SK-N-SH (cell line): ENCODE data around the gene SLC25A48. TPM values are rescaled to one million over a fixed set of nuclear protein-coding genes. Genes with fewer than 3 reads are reported as not detected.

ENCODE experiments used
- CTCF ChIA-PET: fragments of 300-600, 350-600 bp; formaldehyde crosslinking; extraction: SDS; loops from one replicate; lab custom pipeline; 2021; lab: Yijun Ruan, JAX
- POLR2A ChIA-PET: fragments of 350-600 bp; sonication (Branson Sonifier 250); formaldehyde crosslinking; extraction: SDS; loops from one replicate; lab custom pipeline; 2020; ENCODE audit warnings: antibody characterized with exemption, inconsistent platforms; lab: Yijun Ruan, JAX
- DNase-seq: peaks from one replicate; pipeline ENCODE4 v3.0.0; 2012
- H2AFZ ChIP-seq: fragments of 200-600 bp; sonication (generic); 2 replicates; pipeline ENCODE4 v1.8.1; 2016; ENCODE audit warnings: antibody characterized with exemption, mild to moderate bottlenecking, low read depth
- H3F3A ChIP-seq: fragments of 200-600 bp; sonication (generic); replicated peaks from 2 replicates; pipeline ENCODE3; 2016; ENCODE audit warnings: antibody characterized with exemption, mild to moderate bottlenecking; ENCODE audit not compliant: insufficient read depth
- H3K27ac ChIP-seq, 2 experiments: fragments of 200-500 bp in 1 of 2; fragments of 200-600 bp in 1 of 2; sonication (Bioruptor generic) in 1 of 2; sonication (generic), shearing (Covaris generic) in 1 of 2; 2 replicates each; pipeline versions ENCODE4 v1.5.1 to v1.6.1; 2014 to 2016; ENCODE audit warnings: low read depth in 2 of 2, inconsistent platforms in 1 of 2, low read length in 1 of 2, mild to moderate bottlenecking in 1 of 2, mixed read lengths in 1 of 2
- H3K27me3 ChIP-seq: fragments of 200-600 bp; sonication (generic), shearing (Covaris generic); 2 replicates; pipeline ENCODE4 v1.6.1; 2016; ENCODE audit warnings: mixed run types; ENCODE audit not compliant: insufficient read depth
- H3K36me3 ChIP-seq, 2 experiments: fragments of 200-500 bp in 1 of 2; fragments of 200-600 bp in 1 of 2; sonication (Bioruptor generic) in 1 of 2; sonication (generic) in 1 of 2; replicated peaks in 1 of 2; 2 replicates each; pipeline versions ENCODE3 to v1.5.1; 2014 to 2016; ENCODE audit warnings: low read length in 1 of 2, mild to moderate bottlenecking in 1 of 2; ENCODE audit not compliant: insufficient read depth in 2 of 2, control insufficient read depth in 1 of 2
- H3K4me1 ChIP-seq, 2 experiments: fragments of 200-500 bp in 1 of 2; fragments of 200-600 bp in 1 of 2; sonication (Bioruptor generic) in 1 of 2; sonication (generic), shearing (Covaris generic) in 1 of 2; 2 replicates each; pipeline versions ENCODE4 v1.5.1 to v1.6.1; 2014 to 2016; ENCODE audit warnings: low read depth in 1 of 2, low read length in 1 of 2, mixed run types in 1 of 2; ENCODE audit not compliant: insufficient read depth in 2 of 2, control insufficient read depth in 1 of 2
- H3K4me2 ChIP-seq: fragments of 200-600 bp; sonication (generic), shearing (Covaris generic); 2 replicates; pipeline ENCODE4 v1.6.1; 2017; ENCODE audit warnings: mixed run types
- H3K4me3 ChIP-seq, 2 experiments: fragments of 200-500 bp in 1 of 2; fragments of 200-600 bp in 1 of 2; sonication (Bioruptor generic) in 1 of 2; sonication (generic), shearing (Covaris generic) in 1 of 2; 2 replicates each; pipeline versions ENCODE4 v1.5.1 to v1.8.1; 2014 to 2016; ENCODE audit warnings: low read depth in 2 of 2, inconsistent platforms in 1 of 2, low read length in 1 of 2, mild to moderate bottlenecking in 1 of 2, mixed read lengths in 1 of 2, moderate library complexity in 1 of 2
- H3K79me2 ChIP-seq: fragments of 200-600 bp; sonication (generic); 2 replicates; pipeline ENCODE4 v1.8.1; 2017; ENCODE audit warnings: mild to moderate bottlenecking; ENCODE audit not compliant: insufficient read depth
- H3K9ac ChIP-seq: fragments of 200-600 bp; sonication (generic); 2 replicates; pipeline ENCODE4 v1.6.1; 2017; ENCODE audit warnings: mixed run types
- H3K9me2 ChIP-seq: fragments of 200-600 bp; sonication (generic); 2 replicates; pipeline ENCODE4 v1.6.1; 2017; ENCODE audit warnings: mixed run types
- H3K9me3 ChIP-seq: fragments of 200-600 bp; sonication (generic); 2 replicates; pipeline ENCODE4 v1.6.1; 2017; ENCODE audit warnings: mixed run types, mild to moderate bottlenecking, moderate library complexity
- H4K20me1 ChIP-seq: fragments of 200-600 bp; sonication (generic); 2 replicates; pipeline ENCODE4 v1.6.1; 2017; ENCODE audit warnings: mild to moderate bottlenecking, mixed run types; ENCODE audit not compliant: insufficient read depth
- CTCF ChIP-seq: fragments of 200-600 bp; sonication (generic); IDR thresholded peaks from 2 replicates; pipeline ENCODE4 v1.6.1; 2017; ENCODE audit warnings: antibody characterized with exemption, mild to moderate bottlenecking, moderate library complexity
- EP300 ChIP-seq, 2 experiments: IDR thresholded peaks; 2 replicates each; pipeline versions ENCODE4 v1.4.0 to v1.6.1; 2012; ENCODE audit warnings: borderline replicate concordance in 1 of 2, low read depth in 1 of 2, low read length in 1 of 2
- EZH2phosphoT487 ChIP-seq: fragments of 200-600 bp; sonication (generic); IDR thresholded peaks from 2 replicates; pipeline ENCODE4 v1.6.1; 2017; ENCODE audit warnings: low read depth, mixed run types, mild to moderate bottlenecking, antibody characterized with exemption, moderate library complexity, borderline replicate concordance
- FOSL2 ChIP-seq: IDR thresholded peaks from 2 replicates; pipeline ENCODE4 v1.4.0; 2012; ENCODE audit warnings: low read depth, mild to moderate bottlenecking, moderate library complexity, borderline replicate concordance
- GABPA ChIP-seq: IDR thresholded peaks from 2 replicates; pipeline ENCODE4 v1.4.0; 2012; ENCODE audit warnings: low read depth, mild to moderate bottlenecking
- GATA2 ChIP-seq: sonication (generic); formaldehyde crosslinking; IDR thresholded peaks from 2 replicates; pipeline ENCODE4 v1.5.0; 2020; ENCODE audit warnings: mild to moderate bottlenecking, missing genetic modification reagents
- IRF3 ChIP-seq: fragments of 150-350 bp; IDR thresholded peaks from 2 replicates; pipeline ENCODE4 v1.6.1; 2016; ENCODE audit warnings: mild to moderate bottlenecking, low read depth, low read length
- JUND ChIP-seq: IDR thresholded peaks from 2 replicates; pipeline ENCODE4 v1.4.0; 2012
- MAX ChIP-seq: IDR thresholded peaks from 2 replicates; pipeline ENCODE4 v1.4.0; 2012; ENCODE audit warnings: low read depth
- MEF2A ChIP-seq: IDR thresholded peaks from 2 replicates; pipeline ENCODE4 v1.4.0; 2012; ENCODE audit warnings: low read depth, borderline replicate concordance
- PBX3 ChIP-seq: IDR thresholded peaks from 2 replicates; pipeline ENCODE4; 2012
- POLR2AphosphoS5 ChIP-seq: IDR thresholded peaks from 2 replicates; pipeline ENCODE4 v1.6.1; 2012; ENCODE audit warnings: low read depth, low read length
- RCOR1 ChIP-seq: fragments of 150-350 bp; IDR thresholded peaks from 2 replicates; pipeline ENCODE4 v1.6.1; 2017; ENCODE audit warnings: antibody characterized with exemption, low read length
- REST ChIP-seq: IDR thresholded peaks from 2 replicates; pipeline ENCODE4 v1.6.1; 2012; ENCODE audit warnings: mild to moderate bottlenecking, low read depth, low read length, moderate library complexity
- RFX5 ChIP-seq: IDR thresholded peaks from 2 replicates; pipeline ENCODE4 v1.6.1; 2012; ENCODE audit warnings: mild to moderate bottlenecking, improper control_type of control experiment, low read length
- RXRA ChIP-seq: IDR thresholded peaks from 2 replicates; pipeline ENCODE4 v1.4.0; 2012; ENCODE audit warnings: low read depth, mild to moderate bottlenecking, borderline replicate concordance
- TAF1 ChIP-seq: IDR thresholded peaks from 2 replicates; pipeline ENCODE4 v1.6.1; 2012; ENCODE audit warnings: low read depth, mild to moderate bottlenecking, low read length, moderate library complexity, borderline replicate concordance
- TCF12 ChIP-seq: IDR thresholded peaks from 2 replicates; pipeline ENCODE4 v1.4.0; 2012
- TEAD4 ChIP-seq: IDR thresholded peaks from 2 replicates; pipeline ENCODE4 v1.4.0; 2012; ENCODE audit warnings: mild to moderate bottlenecking, borderline replicate concordance; ENCODE audit not compliant: insufficient read depth
- USF1 ChIP-seq: IDR thresholded peaks from 2 replicates; pipeline ENCODE4 v1.4.0; 2012; ENCODE audit warnings: low read depth, borderline replicate concordance
- WGBS: methylation state at CpG from one replicate; pipeline ENCODE4 v1.1.6; 2017; ENCODE audit warnings: low lambda C conversion rate; 5-methylcytosine and 5-hydroxymethylcytosine counted together
- polyA plus RNA-seq, 3 experiments: library from polyadenylated mRNA; depleted of rRNA; stranded (reverse); fragments of >200 nt; gene quantifications; 2 replicates each; pipeline ENCODE4 v1.2.3, GENCODE V29; 2012

Gene SLC25A48
- polyA plus RNA-seq, 1 of the 3 experiments (the other 2 are of a cell fraction), result 0.23 TPM

GRCh38 chr5:135890867-135891266 lies 56.4 kb downstream of the SLC25A48 start:
- H3K36me3 ChIP-seq, result no peaks in the 10 kb centered on the region
- H3K9ac ChIP-seq, result no peak overlapping the region
- H2AFZ ChIP-seq, result no peak overlapping the region
- H3K9me3 ChIP-seq, result no peaks in the 10 kb centered on the region
- H3K27me3 ChIP-seq, result no peaks in the 10 kb centered on the region
- H3K4me1 ChIP-seq, result peaks cover 0 to 10% of the 10 kb centered on the region in 2 experiments; a peak in 1 of 4 replicates
- CTCF ChIA-PET, result interaction anchor here (0.7 to 10.7 kb wide), 11 partner anchors 13 to 879 kb away, joined by 3 to 104 read pairs (median 5); no protein-coding TSS in a partner anchor
- no peak for DNase-seq
- TF ChIP-seq EZH2phosphoT487 (no peak), RXRA (no peak)
- no peaks in the 10 kb centered on the region for H4K20me1 ChIP-seq
- no peak overlapping the region for H3K4me3 ChIP-seq
- H3K27ac ChIP-seq, result no peak overlapping the region
- H3K4me2 ChIP-seq, result no peak overlapping the region
- no peaks in the 10 kb centered on the region for H3K9me2 ChIP-seq
- 91% methylated on average over 5 of the region's 5 CpGs for WGBS
- H3F3A ChIP-seq, result no peaks in the 10 kb centered on the region
- POLR2A ChIA-PET, result no interaction called here
- H3K79me2 ChIP-seq, result no peaks in the 10 kb centered on the region

GRCh38 chr5:135891268-135891667 lies 56.8 kb downstream of the SLC25A48 start:
- WGBS, result 90% methylated on average over 2 of the region's 2 CpGs
- H3K36me3 ChIP-seq, result no peaks in the 10 kb centered on the region
- H3K4me3 ChIP-seq, result no peak overlapping the region
- no peaks in the 10 kb centered on the region for H3K9me2 ChIP-seq
- H3K4me1 ChIP-seq, result peaks cover 0 to 10% of the 10 kb centered on the region in 2 experiments; a peak in 1 of 4 replicates
- no peak for DNase-seq
- no peak overlapping the region for H3K4me2 ChIP-seq
- no peaks in the 10 kb centered on the region for H3K27me3 ChIP-seq
- H2AFZ ChIP-seq, result no peak overlapping the region
- H3K9me3 ChIP-seq, result no peaks in the 10 kb centered on the region
- H3K79me2 ChIP-seq, result no peaks in the 10 kb centered on the region
- H3F3A ChIP-seq, result no peaks in the 10 kb centered on the region
- no peak overlapping the region for H3K27ac ChIP-seq
- ChIA-PET POLR2A (no interaction called here), CTCF (interaction anchor here (0.6 to 10.7 kb wide), 13 partner anchors 13 to 1252 kb away, joined by 3 to 104 read pairs (median 5); no protein-coding TSS in a partner anchor)
- no peaks in the 10 kb centered on the region for H4K20me1 ChIP-seq
- H3K9ac ChIP-seq, result no peak overlapping the region
- no peak for TF ChIP-seq TCF12
- no peak for TF ChIP-seq POLR2AphosphoS5
- TF ChIP-seq MEF2A, result no peak
- TF ChIP-seq EZH2phosphoT487, result no peak
- TF ChIP-seq RCOR1, result no peak
- no peak for TF ChIP-seq REST
- no peak for TF ChIP-seq RFX5
- no peak for TF ChIP-seq PBX3
- no peak for TF ChIP-seq USF1
- TF ChIP-seq TAF1, result no peak
- TF ChIP-seq EP300 (IDR thresholded peaks at IDR 0.05; ENCODE audit: borderline replicate concordance in 1 of 2, low read depth in 1 of 2, low read length in 1 of 2), result no peak
- no peak for TF ChIP-seq JUND
- no peak for TF ChIP-seq TEAD4
- no peak for TF ChIP-seq GATA2 (CRISPR knock-in tag)
- no peak for TF ChIP-seq CTCF
- no peak for TF ChIP-seq FOSL2
- TF ChIP-seq MAX, result no peak
- TF ChIP-seq GABPA, result no peak
- TF ChIP-seq IRF3, result no peak
